Measurements from ENCODE around the gene TRIM62.

Gene TRIM62

GRCh38 chr1:33098371-33098770 is 83.5 kb downstream of the TRIM62 start:
- DNase-seq (ENCODE audit: low read depth): no peak

GRCh38 chr1:33097762-33098161 is 84.1 kb downstream of the TRIM62 start:
- DNase-seq (ENCODE audit: low read depth): no peak

- no peak for DNase-seq (ENCODE audit: low read depth)
Observed at GRCh38 chr1:33097137-33097611, 84.7 kb downstream of the TRIM62 start.

- no peak for DNase-seq (ENCODE audit: low read depth)
Observed at GRCh38 chr1:33096363-33097005, 85.4 kb downstream of the TRIM62 start.

Measured in T follicular helper cell (primary cell).